ENCODE results near the gene RMDN2. TPM values are rescaled to one million over a fixed set of nuclear protein-coding genes. Genes with fewer than 3 reads are reported as not detected.

RMDN2 gene
- total RNA-seq, 1 experiment from 2014 or later: 4.4 TPM

GRCh38 chr2:38064801-38065501 lies 139.9 kb downstream of the RMDN2 start:
- no peak for TF ChIP-seq POLR2AphosphoS5 (IDR thresholded peaks at IDR 0.05; ENCODE audit: low read depth, low read length)
- no peak for TF ChIP-seq TCF7L2 (IDR thresholded peaks at IDR 0.05; ENCODE audit: low read depth, low read length)
- no peak for TF ChIP-seq CTCF (IDR thresholded peaks at IDR 0.05)
- no peak for TF ChIP-seq SIN3A (IDR thresholded peaks at IDR 0.05; ENCODE audit: borderline replicate concordance, insufficient read depth, low read depth, low read length)
- TF ChIP-seq, protein P1, sequence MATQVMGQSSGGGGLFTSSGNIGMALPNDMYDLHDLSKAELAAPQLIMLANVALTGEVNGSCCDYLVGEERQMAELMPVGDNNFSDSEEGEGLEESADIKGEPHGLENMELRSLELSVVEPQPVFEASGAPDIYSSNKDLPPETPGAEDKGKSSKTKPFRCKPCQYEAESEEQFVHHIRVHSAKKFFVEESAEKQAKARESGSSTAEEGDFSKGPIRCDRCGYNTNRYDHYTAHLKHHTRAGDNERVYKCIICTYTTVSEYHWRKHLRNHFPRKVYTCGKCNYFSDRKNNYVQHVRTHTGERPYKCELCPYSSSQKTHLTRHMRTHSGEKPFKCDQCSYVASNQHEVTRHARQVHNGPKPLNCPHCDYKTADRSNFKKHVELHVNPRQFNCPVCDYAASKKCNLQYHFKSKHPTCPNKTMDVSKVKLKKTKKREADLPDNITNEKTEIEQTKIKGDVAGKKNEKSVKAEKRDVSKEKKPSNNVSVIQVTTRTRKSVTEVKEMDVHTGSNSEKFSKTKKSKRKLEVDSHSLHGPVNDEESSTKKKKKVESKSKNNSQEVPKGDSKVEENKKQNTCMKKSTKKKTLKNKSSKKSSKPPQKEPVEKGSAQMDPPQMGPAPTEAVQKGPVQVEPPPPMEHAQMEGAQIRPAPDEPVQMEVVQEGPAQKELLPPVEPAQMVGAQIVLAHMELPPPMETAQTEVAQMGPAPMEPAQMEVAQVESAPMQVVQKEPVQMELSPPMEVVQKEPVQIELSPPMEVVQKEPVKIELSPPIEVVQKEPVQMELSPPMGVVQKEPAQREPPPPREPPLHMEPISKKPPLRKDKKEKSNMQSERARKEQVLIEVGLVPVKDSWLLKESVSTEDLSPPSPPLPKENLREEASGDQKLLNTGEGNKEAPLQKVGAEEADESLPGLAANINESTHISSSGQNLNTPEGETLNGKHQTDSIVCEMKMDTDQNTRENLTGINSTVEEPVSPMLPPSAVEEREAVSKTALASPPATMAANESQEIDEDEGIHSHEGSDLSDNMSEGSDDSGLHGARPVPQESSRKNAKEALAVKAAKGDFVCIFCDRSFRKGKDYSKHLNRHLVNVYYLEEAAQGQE (IDR thresholded peaks at IDR 0.05; ENCODE audit: insufficient read depth in 1 of 2, low read depth in 2 of 2, low read length in 1 of 2): no peak
- intact Hi-C loops (cut with micrococcal nuclease; ENCODE audit: unreplicated experiment) (no loop called here), in situ Hi-C loops (cut with HindIII; ENCODE audit: low pct_unique_long_range_greater_than_20kb, low sequenced_read_pairs) (no loop called here)
- peaks cover 29% of the 10 kb centered on the region for H3K4me1 ChIP-seq (ENCODE audit: control insufficient read depth, insufficient read depth, low read length)
- POLR2A ChIA-PET: interaction anchor here (1.1 kb wide), 1 partner anchor 11 kb away, joined by 3 read pairs; the partner anchor contains the start of gene CYP1B1
- H3K4me3 ChIP-seq (ENCODE audit: low read depth in 2 of 2, low read length in 2 of 2): no peak overlapping the region
- peaks cover 14% of the 10 kb centered on the region; the same call in 1 of the 2 replicates for H3K36me3 ChIP-seq (ENCODE audit: control insufficient read depth, insufficient read depth, low read length)
- H3K9me3 ChIP-seq (ENCODE audit: control insufficient read depth, insufficient read depth, low read depth, low read length): no peaks in the 10 kb centered on the region
- DNase-seq (ENCODE audit: low read depth, low spot score) (no peak), ATAC-seq (peak; percentile 8; the same call in 1 of the 2 replicates)
- no peaks in the 10 kb centered on the region for H3K27me3 ChIP-seq (ENCODE audit: control insufficient read depth, insufficient read depth, low read length)
- CTCF ChIA-PET: no interaction called here
- H3K27ac ChIP-seq (ENCODE audit: low read length): peak overlapping the region; percentile 21; the same call in 1 of the 2 replicates
- BruUV-seq (replicated peaks): no TSS peak

DNA sequence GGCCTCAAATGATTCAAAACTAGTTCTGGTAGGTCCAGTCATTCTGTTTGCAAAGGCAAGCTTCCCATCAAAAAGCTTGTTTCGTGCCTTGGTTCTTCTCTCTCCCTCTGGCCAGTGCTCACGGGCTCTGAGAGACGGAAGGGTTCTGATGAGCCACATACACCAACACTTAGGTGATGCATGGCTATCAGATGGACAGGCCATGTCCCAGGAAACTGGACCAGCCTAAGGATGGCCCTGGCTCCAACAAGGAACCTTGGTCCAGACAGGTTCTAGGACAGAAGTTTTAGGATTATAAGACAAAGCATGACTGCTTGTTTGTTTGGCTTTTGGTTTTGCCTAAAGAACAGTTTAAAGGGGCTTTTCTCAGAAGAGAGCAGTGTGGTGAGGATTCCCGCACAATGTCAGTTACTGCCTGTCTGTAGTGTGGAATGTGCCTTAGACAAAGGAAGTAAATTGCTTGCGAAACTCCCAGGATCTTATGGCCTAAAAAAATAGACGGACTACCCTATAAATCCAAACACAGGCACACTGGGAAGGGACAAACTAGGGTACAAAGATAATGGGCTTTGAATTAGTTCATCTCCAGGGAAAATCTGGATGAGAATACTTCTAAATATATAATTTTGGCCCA lies 140.5 kb downstream of the RMDN2 start:
- no peaks in the 10 kb centered on the region for H3K9me3 ChIP-seq (ENCODE audit: control insufficient read depth, insufficient read depth, low read depth, low read length)
- no peaks in the 10 kb centered on the region for H3K27me3 ChIP-seq (ENCODE audit: control insufficient read depth, insufficient read depth, low read length)
- CTCF ChIA-PET: no interaction called here
- H3K27ac ChIP-seq (ENCODE audit: low read length): peak overlapping the region; percentile 21; the same call in 1 of the 2 replicates
- no peak overlapping the region for H3K4me3 ChIP-seq (ENCODE audit: low read depth in 2 of 2, low read length in 2 of 2)
- DNase-seq (ENCODE audit: low read depth, low spot score): no peak
- POLR2A ChIA-PET: no interaction called here
- peak; percentile 64; the same call in 1 of the 2 replicates for ATAC-seq
- in situ Hi-C loops (cut with HindIII; ENCODE audit: low pct_unique_long_range_greater_than_20kb, low sequenced_read_pairs) (no loop called here), intact Hi-C loops (cut with micrococcal nuclease; ENCODE audit: unreplicated experiment) (no loop called here)
- peaks cover 35% of the 10 kb centered on the region for H3K4me1 ChIP-seq (ENCODE audit: control insufficient read depth, insufficient read depth, low read length)
- no TSS peak for BruUV-seq (replicated peaks)
- TF ChIP-seq POLR2AphosphoS5 (IDR thresholded peaks at IDR 0.05; ENCODE audit: low read depth, low read length): 0 out of 2 replicates have a peak, but pooled peaks have one; percentile 2
- TF ChIP-seq SIN3A (IDR thresholded peaks at IDR 0.05; ENCODE audit: borderline replicate concordance, insufficient read depth, low read depth, low read length): no peak
- H3K36me3 ChIP-seq (ENCODE audit: control insufficient read depth, insufficient read depth, low read length): peaks cover 18% of the 10 kb centered on the region; the same call in 1 of the 2 replicates
